Tibial nerve (tissue), 3 donors: ENCODE measurements around the gene MPL.

ENCODE experiments used
- POLR2A ChIP-seq, 2 donors: fragments of 450-650 bp; IDR thresholded peaks; one replicate each; pipeline ENCODE4 v1.6.1; 2017; ENCODE audit warnings: antibody characterized with exemption in 2 of 2, mild to moderate bottlenecking in 2 of 2, moderate library complexity in 2 of 2
- TF ChIP-seq, protein P1 (sequence below), 5 experiments: fragments of 200-600 bp in 3 of 5; fragments of 450-650 bp in 2 of 5; sonication (generic) in 3 of 5; IDR thresholded peaks; one replicate each; pipeline ENCODE4 v1.5.1; 2016 to 2019; ENCODE audit warnings: antibody characterized with exemption in 5 of 5, mild to moderate bottlenecking in 3 of 5, moderate library complexity in 2 of 5

DNA sequence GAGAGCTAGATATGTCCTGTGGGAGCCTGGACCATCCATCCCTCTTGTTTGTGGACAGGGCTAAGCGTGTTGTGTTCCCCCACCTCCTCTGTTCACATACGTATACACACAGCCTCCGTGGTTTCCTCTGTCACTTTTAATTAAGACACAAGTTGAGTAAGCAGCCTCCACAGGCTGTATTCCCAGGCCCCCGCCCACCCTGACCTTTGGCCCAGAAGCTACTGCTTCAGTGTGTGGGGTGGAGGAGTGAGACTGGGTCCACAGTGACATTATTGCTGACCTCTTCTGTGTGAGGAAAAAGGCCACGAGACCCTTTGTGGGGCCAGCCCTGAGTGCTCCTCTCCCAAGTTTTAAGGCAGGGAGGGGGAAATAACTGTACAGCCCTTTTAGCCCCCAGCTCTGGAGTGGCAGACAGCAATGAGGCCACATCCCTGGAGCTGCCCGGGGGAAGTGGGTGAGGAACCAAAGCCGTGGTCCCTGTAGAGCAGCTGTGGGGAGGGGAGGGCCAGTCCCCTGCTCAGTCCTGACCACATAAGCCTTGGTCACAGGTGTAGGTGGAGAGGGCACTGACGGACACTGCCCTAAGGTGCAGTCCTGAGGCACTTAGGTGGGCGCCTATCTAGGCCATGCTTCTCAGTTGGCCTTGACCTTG, 25.8 kb downstream of the MPL start:
- TF ChIP-seq, protein P1, sequence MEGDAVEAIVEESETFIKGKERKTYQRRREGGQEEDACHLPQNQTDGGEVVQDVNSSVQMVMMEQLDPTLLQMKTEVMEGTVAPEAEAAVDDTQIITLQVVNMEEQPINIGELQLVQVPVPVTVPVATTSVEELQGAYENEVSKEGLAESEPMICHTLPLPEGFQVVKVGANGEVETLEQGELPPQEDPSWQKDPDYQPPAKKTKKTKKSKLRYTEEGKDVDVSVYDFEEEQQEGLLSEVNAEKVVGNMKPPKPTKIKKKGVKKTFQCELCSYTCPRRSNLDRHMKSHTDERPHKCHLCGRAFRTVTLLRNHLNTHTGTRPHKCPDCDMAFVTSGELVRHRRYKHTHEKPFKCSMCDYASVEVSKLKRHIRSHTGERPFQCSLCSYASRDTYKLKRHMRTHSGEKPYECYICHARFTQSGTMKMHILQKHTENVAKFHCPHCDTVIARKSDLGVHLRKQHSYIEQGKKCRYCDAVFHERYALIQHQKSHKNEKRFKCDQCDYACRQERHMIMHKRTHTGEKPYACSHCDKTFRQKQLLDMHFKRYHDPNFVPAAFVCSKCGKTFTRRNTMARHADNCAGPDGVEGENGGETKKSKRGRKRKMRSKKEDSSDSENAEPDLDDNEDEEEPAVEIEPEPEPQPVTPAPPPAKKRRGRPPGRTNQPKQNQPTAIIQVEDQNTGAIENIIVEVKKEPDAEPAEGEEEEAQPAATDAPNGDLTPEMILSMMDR (IDR thresholded peaks at IDR 0.05), result no peak
- TF ChIP-seq POLR2A (IDR thresholded peaks at IDR 0.05), result no peak
